NCI-H2107 treated with DMSO at 0.1 percent for 48 hours (cell line): Measurements from ENCODE around the gene CRACR2A.

Experiments
- DNase-seq: peaks from one replicate; lab custom pipeline; 2025; ENCODE audit not compliant: unreplicated experiment; lab: John Stamatoyannopoulos, UW

CRACR2A gene

DNA sequence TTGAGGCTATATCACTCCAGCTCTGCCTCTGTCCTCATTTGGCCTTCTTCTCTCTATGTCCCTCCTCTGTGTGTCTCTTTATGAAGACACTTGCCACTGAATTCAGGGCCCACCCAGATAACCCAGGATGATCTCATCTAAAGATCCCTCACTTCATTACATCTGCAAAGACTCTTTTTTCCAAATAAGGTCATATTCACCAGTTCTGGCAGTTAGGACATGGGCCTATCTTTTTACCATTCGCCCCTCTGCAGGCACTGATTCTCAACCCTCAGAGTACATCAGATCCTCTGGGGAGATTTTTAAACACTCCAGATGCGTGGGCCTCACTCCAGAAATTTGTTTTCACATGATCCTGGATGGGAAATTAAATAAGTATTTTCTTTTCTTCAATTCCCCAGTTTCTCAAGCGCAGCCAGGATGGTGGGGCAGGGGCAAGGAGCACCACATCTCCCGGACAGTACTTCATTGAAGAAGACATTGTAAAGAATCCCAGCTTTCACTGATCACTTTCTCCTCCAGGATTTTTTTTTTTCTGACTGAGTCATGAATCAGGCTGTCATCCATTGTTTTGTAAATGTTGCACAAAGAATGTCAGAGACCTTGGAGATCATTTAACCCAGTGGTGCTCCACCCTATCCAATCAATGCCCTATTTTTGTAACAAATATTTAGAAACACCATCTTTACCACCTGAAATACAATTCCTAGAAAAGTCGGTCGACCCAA, 27.4 kb downstream of the CRACR2A start:
- DNase-seq, result no peak

DNA sequence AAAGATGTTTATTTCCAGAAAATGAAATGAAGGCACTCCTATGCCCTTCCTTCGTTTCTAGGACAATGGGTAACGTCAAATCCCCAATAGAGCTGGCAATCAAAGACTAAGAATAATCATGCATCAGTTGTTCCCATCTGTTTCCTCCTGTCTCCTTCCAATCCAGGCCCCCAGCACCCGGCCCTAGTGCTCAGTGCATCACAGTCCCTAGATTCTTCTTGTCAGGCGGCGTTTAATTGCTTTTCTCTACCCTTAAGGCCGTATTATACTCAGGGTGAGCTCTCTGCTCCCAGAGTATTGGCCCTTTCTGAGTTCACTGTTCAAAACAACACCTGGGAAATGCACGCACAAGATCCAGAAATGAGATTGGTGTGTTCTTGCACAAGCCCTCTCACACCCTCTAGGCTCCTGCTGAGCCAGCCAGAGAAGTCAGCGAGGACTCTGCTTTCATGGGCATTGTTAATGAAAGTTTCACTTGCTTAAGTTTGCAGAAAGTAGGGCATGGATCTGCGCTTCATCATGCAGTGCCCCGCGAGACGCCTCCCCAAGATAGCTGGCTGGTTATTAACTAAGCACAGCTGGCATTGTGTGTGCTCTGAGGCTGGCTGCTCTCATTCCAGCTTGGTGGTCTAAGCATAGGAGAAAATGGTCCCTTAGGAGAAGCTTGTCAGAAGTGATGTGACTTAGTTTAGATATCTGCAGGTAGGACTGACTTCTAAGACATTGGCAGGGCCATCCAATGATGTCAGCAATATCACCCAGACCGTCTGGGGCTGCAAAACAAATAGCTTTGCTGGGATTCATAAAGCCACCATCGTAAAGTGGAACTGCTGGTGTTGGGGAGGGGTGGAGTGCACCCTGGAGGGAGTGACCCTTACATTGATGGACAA, 28.7 kb downstream of the CRACR2A start:
- DNase-seq, result no peak

DNA sequence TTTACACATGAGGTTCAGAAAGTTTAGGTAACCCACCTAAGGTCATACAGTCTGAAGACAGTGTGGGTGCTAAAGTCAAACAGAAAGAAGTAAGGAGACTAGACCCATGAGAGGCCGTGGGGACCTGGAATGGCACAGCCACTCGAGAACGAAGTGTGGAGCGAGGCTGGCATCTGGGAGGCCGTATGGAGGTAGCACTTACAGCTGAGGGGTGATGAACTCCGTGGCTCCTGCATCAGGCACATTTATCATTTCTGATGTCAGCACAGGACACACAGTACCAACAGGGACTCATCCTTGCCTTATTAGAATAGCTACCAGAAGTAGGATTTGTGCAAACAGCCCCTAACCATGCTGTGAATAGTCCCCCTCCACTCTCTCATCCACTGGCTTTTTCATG, 30.5 kb downstream of the CRACR2A start:
- no peak for DNase-seq

- no peak for DNase-seq
These were observed 32.1 kb downstream of the CRACR2A start for GRCh38 chr12:3720772-3721171.

GRCh38 chr12:3718100-3718499, 34.8 kb downstream of the CRACR2A start:
- no peak for DNase-seq

DNA sequence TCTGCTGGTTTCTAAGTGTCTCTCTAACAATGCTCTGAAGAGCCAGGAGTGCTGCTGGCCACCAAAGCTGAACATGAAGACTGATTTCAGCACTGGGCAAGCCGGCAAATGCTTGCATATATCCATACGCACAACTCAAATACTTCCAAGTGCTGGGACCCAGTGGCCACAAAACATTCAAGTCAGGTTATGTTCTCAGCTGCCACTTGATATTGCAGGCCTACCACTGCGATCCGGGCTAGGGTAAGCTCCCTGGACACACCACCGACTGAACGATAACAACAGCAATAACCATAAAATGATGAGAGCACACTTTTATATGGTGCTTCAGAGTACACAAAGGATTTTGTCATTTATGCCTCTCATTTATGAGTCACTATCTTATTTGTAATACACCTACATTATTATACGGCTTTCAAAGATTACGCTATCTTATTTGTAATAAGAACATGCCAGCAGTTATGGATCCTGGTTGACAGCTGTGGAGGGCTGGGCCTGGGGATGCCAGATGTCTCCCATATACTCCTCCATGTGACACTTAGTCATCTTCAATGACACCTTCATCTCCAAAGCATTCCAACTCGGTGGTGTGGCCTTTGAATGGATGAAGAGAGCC, 35.5 kb downstream of the CRACR2A start:
- no peak for DNase-seq

- DNase-seq, result no peak
These were observed 36.9 kb downstream of the CRACR2A start for GRCh38 chr12:3715999-3716398.

- no peak for DNase-seq
These were observed 39.0 kb downstream of the CRACR2A start for GRCh38 chr12:3713947-3714346.

- DNase-seq, result no peak
These were observed 39.4 kb downstream of the CRACR2A start for GRCh38 chr12:3713483-3713882.

DNA sequence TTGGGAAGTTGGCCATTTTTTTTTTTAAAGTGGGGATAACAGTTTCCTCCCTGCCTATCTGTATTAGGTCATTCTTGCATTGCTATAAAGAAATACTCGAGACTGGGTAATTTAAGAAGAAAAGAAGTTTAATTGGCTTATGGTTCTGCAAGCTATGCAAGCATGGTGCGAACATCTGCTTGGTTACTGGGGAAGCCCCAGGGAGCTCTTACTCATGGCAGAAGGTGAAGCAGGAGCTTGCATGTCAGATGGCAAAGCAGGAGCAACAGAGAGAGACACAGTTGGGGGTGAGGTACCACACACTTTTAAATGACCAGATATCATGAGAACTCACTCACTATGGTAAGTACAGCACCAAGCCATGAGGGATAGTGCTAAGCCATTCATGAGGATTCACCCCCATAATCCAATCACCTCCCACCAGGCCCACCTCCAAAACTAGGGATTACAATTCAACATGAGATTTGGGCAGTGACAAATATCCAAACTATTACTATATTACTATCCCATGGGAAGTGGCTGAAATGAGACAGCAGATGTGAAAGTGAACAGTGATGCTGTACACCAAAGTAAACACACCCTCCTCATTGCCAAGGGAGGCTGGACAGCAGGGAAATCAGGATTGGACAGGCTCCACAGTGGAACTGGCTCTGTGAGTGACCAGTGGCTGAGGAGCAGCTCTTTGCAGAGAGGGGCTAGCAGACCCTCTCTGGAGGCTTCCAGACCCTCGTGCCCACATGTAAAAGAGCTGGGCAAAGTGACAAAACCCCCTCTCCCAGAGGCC, 40.5 kb downstream of the CRACR2A start:
- peak; percentile 32 for DNase-seq

DNA sequence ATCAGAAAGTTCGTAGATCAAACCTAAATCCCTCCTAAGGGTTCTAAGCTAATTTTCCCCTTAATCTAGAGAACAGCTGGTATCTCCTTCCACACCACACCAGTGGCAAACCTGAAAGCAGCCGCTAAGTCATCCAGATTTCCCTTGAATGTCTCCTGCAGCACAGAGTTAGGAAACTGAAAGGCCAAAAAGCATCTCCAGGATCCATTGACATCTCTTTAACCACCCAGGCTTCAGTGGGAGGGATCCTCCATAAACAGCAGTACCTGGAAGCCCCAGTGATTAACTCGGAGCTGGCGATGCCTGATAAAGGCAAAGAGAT, 47.6 kb downstream of the CRACR2A start:
- no peak for DNase-seq

GRCh38 chr12:3704512-3705353, 48.2 kb downstream of the CRACR2A start:
- DNase-seq, result no peak

GRCh38 chr12:3700861-3701260, 52.0 kb downstream of the CRACR2A start:
- DNase-seq, result no peak

- peak; percentile 99 for DNase-seq
These were observed 54.5 kb downstream of the CRACR2A start for GRCh38 chr12:3698218-3698974.

- DNase-seq, result no peak
These were observed 55.5 kb downstream of the CRACR2A start for GRCh38 chr12:3697311-3697870.

DNA sequence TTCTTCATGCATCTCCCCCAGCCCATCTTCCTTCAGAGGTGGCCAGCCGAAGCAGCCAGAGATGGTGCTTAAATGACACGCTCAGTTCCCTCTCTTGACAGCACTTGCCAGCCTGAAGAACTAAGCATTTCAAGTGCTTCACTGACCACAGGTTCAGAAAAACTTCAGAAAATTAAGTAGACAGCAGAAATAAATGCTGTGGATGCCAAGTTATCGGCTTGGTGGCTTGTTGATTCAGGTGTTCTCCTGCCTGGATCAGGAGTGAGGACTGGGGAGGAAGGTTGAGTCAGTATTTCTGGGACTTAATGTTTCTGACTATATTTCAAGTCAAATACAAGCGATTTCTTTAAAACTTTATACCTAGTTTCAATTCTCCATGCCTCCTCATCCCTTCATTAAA, 58.2 kb downstream of the CRACR2A start:
- DNase-seq, result no peak

DNA sequence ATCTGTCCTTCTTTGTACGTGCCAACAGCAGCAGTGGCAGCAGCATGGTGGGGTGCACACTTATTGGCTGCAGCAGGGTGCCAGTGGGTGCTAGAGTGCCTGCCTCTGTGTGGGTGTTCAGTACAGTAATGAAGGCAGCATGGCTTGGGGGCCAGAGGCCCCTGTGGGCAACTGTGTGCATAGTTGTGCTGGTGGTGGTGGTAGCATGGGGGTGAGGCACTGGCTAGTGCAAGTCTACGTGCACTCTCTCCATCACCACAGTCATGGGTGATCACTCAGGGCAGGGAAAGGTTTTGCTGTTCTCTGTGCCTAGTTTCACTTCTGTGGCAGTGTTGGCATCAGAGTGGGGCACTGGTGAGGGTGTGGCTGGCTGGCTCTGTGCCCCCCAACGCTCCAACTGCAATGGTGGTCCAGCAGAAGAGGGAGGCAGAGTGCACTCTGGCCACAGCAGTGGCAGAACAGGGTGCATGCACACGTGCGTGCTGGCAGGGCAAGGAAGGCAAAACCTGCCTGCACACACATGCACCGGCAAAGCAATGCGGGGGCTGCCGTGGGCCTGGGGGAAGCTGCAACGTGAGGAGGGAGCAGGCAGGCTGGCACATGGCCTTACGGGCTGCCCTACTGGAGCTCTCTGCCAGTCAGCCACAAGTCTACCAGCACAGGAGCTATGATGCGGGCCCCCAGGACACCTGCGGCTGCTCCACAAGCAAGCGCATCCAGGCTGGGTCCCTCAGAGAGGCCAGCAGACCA, 60.1 kb downstream of the CRACR2A start:
- no peak for DNase-seq

DNA sequence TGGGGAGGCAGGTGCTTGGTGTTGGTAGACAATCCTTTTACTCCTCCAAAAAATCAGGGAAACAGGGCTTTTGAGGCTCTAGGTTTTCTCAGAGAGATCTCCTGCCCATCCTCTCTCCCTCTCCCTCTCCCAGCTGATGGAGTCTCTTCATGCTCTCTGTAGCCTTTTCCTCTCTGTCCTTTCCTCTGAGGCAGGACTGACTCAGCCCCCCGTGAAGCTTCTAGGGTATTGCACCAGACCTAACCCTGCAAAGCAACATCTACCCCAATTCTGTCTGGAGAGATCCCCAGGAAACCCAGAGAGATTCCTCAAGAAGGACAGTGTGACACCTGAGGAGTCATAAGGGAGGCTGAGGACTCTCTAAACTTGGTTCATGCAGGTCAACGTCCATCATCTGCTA, 66.4 kb downstream of the CRACR2A start:
- DNase-seq, result no peak

DNA sequence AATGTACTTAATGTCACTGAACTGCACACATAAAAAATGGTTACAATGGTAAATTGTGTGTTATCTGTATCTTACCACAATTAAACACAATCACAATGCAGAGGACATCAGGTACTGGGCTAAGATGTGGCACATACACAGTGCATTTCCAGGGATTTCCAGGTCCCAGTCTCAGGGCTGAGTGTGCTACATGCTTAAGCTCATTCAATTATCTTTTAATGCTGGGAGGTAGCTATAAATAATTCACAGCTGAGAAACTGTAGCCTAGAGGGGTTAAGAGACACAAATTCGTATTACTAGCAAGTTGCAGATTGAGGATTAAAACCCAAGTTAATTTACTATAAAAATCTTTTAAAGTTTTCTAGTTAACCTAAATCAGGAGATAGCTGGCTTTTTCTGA, 67.1 kb downstream of the CRACR2A start:
- DNase-seq, result no peak
